ENCODE data around the gene RP9. TPM values are rescaled to one million over a fixed set of nuclear protein-coding genes. Genes with fewer than 3 reads are reported as not detected.

RP9 gene
- total and polyA plus RNA-seq, 11 donors: 12.4 to 31.7 (median 18.0) TPM

DNA sequence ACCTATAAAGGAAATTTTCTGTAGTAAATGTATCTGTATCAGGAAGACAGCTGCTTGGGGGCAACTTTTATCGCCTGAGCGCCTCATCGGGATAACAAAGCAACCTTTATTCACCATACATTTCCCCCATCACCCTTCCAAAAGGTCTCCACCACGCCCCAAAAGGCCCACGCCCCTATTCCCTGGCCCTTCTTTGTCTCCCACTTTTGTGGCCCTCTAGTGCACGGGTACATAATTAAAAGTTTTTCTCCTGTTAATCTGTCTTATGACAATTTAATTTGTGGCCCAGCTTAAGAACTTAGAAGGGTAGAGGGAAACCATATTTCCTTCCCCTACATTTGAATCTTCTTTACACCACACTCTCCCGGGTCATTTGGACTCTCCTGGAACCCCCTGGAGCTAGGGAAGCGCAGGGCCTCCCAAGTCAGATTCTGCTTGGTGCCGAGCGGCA, 625 bp downstream of the RP9 start:
- Histone ChIP-seq H3K36me3 (peaks cover 0 to 3% (median under 1%) of the 10 kb centered on the region in 9 donors), H3K4me1 (peaks cover 16 to 47% (median 33%) of the 10 kb centered on the region in 12 donors), H3K27me3 (no peaks in the 10 kb centered on the region), H3K27ac (peak overlapping the region; percentile 16 to 91 (median 85)), H3K4me3 (peak overlapping the region; percentile 70 to 97 (median 94)), H3K9me3 (no peaks in the 10 kb centered on the region)
- intact Hi-C loops (cut with DNase I): loop anchor here in 7 of 10 donors (2.0 to 10.0 kb wide), 10 partner anchors 46 to 344 kb away; partner anchors contain the start of genes NT5C3A (in 3 of the 7), FKBP9 (in 1 of the 7) and KBTBD2 (in 1 of the 7)
- DNase-seq (no peak), ATAC-seq (peak in 2 of 4 donors; percentile 4 to 14)
- TF ChIP-seq, protein P1, sequence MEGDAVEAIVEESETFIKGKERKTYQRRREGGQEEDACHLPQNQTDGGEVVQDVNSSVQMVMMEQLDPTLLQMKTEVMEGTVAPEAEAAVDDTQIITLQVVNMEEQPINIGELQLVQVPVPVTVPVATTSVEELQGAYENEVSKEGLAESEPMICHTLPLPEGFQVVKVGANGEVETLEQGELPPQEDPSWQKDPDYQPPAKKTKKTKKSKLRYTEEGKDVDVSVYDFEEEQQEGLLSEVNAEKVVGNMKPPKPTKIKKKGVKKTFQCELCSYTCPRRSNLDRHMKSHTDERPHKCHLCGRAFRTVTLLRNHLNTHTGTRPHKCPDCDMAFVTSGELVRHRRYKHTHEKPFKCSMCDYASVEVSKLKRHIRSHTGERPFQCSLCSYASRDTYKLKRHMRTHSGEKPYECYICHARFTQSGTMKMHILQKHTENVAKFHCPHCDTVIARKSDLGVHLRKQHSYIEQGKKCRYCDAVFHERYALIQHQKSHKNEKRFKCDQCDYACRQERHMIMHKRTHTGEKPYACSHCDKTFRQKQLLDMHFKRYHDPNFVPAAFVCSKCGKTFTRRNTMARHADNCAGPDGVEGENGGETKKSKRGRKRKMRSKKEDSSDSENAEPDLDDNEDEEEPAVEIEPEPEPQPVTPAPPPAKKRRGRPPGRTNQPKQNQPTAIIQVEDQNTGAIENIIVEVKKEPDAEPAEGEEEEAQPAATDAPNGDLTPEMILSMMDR (IDR thresholded peaks at IDR 0.05): peak in 2 of 12 donors; percentile 4 to 6
- TF ChIP-seq POLR2A (IDR thresholded peaks at IDR 0.05): no peak
- WGBS, 4 donors: 1% methylated on average over 10 of the region's 10 CpGs

DNA sequence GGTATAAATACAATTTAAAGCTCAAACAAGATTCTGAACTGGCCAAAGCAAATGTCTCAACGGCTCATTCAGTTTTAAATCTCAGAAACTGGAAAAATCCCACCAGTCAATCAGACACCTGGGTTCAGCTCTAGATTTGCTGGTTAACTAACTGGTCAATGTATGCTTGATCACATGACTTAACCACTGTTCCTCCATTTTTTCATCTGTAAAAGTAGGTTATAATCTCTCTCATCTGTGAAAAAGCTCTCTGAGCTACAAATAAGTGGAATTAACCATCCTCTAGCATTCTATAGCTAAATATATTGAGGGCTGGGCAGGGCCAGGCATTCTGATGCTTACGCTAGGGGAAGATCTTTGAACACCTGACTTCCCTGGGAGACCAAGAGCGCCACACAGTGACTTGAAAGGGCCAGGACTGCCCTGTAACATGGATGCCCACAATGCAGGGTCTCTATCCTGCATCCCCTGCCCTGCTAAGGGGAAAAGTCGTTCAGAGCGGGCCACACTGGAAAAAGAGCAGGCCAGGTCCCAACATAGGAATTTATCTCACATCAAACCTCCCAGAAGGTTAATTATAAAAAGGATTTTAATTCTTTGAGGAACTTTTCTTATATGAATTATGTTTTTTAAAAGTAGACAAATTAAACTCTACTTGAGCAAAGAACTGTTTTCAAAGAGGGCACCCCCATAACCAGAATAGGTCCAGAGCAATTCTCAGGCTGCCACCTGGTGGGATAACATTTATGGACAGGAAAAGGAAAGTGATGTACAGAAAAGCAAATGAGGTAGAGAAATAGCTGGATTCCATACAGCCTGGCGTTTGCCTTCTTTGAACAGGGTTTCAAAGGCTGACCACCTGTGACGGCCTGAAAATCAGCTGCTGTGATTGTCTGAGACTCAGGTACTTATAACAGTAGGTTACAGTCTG, 1.8 kb downstream of the RP9 start:
- 39 to 46% (median 43%) methylated on average over 7 of the region's 7 CpGs for WGBS, 4 donors
- TF ChIP-seq, protein P1 (IDR thresholded peaks at IDR 0.05): peak in 11 of 12 donors; percentile 14 to 63 (median 31)
- no peak for TF ChIP-seq POLR2A (IDR thresholded peaks at IDR 0.05)
- DNase-seq (no peak), ATAC-seq (peak in 3 of 4 donors; percentile 7 to 52 (median 28))
- Histone ChIP-seq H3K27ac (peak overlapping the region in 7 of 12 donors; percentile 8 to 91 (median 85)), H3K36me3 (peaks cover 0 to 15% (median 12%) of the 10 kb centered on the region in 9 donors), H3K9me3 (no peaks in the 10 kb centered on the region), H3K4me1 (peaks cover 16 to 47% (median 33%) of the 10 kb centered on the region in 12 donors), H3K27me3 (no peaks in the 10 kb centered on the region), H3K4me3 (peak overlapping the region in 11 of 12 donors; percentile 70 to 97 (median 96))
- intact Hi-C loops (cut with DNase I): loop anchor here in 7 of 10 donors (2.0 to 10.0 kb wide), 11 partner anchors 45 to 343 kb away; partner anchors contain the start of genes NT5C3A (in 3 of the 7), FKBP9 (in 1 of the 7) and KBTBD2 (in 1 of the 7)

DNA sequence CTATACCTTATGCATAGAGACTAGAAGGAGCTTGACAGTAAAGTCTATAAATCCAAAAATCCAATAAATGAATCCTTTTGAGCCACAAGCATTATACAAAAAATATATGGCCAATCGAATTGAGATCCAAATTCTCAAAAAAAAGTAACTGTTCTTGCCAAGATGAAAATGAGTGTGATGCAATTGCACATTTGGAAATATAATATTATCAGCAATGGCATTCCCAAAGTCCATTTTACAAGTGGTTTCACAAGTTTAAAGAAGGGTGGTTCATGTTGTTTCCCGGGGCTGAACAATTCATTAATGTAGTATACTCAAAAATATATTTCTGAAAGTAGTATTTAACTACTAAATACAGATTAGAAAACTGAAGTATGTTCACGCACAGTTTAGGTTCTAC, 7.3 kb downstream of the RP9 start:
- H3K4me3 ChIP-seq: no peak overlapping the region
- DNase-seq: no peak
- intact Hi-C loops (cut with DNase I): loop anchor here in 4 of 10 donors (5.0 to 10.0 kb wide), 4 partner anchors 40 to 337 kb away; partner anchors contain the start of gene NT5C3A (in 1 of the 4)
- H3K27ac ChIP-seq: no peak overlapping the region
- ATAC-seq: no peak
- peaks cover 0 to 67% (median 54%) of the 10 kb centered on the region in 9 donors for H3K36me3 ChIP-seq
- H3K4me1 ChIP-seq: peaks cover 0 to 44% (median 16%) of the 10 kb centered on the region in 12 donors
- 80 to 90% (median 89%) methylated on average over 3 of the region's 3 CpGs for WGBS, 4 donors
- TF ChIP-seq POLR2A (IDR thresholded peaks at IDR 0.05): no peak
- TF ChIP-seq, protein P1 (IDR thresholded peaks at IDR 0.05): no peak
- no peaks in the 10 kb centered on the region for H3K27me3 ChIP-seq
- H3K9me3 ChIP-seq: no peaks in the 10 kb centered on the region

Measured in heart left ventricle (tissue), 16 donors.